HG03442 (cell line): ENCODE data around the gene TSKS.
"Not testable (repeated sequence)": the region's sequence is repeated elsewhere in the genome, so short reads cannot be mapped to it uniquely, and the experiment has no call there.

Experiments
- ATAC-seq: cut with Tn5 transposase; IDR thresholded peaks from one replicate; pipeline ENCODE4 v1.9.1; 2021; ENCODE audit warnings: mild to moderate bottlenecking, moderate library complexity; ENCODE audit not compliant: unreplicated experiment

Gene TSKS

DNA sequence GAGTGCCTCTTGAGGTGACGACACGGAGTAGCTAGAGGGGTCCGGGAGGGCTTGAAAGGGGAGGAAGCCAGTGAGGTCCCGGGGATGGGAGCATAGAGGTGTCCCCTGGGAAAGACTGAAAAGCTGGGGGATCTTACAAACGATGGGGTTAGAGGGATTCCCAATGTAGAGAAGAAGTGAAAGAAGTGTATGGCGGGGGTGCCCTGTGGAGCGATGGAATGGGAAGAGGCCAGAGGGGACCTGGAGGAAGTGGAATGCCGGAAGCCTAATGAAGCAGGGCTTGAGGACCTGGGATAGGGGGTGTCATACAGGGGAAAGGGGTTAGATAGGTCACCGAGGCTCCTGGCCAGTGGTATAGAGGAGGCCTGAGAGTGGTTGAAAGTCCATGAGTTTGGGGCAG lies 4.3 kb upstream of the TSKS start:
- ATAC-seq = no peak

DNA sequence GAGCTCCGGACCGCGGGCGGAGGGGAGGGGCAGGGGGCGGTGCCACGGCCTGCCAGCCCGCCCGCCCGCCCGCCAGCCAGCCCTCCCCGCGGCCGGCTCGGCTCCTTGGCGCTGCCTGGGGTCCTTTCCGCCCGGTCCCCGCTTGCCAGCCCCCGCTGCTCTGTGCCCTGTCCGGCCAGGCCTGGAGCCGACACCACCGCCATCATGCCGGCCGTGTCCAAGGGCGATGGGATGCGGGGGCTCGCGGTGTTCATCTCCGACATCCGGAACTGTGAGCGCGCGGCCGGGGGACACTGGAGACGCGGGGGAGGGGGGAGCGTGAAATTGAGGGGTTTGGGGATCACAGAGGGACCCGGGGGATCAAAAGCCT lies 3.8 kb upstream of the TSKS start, which contains the start of gene AP2A1:
TSS of gene AP2A1 (plus strand) at position 72 of the 370 bp plus-strand sequence. CDS start at position 205, 133 bp downstream.
- no peak for ATAC-seq

DNA sequence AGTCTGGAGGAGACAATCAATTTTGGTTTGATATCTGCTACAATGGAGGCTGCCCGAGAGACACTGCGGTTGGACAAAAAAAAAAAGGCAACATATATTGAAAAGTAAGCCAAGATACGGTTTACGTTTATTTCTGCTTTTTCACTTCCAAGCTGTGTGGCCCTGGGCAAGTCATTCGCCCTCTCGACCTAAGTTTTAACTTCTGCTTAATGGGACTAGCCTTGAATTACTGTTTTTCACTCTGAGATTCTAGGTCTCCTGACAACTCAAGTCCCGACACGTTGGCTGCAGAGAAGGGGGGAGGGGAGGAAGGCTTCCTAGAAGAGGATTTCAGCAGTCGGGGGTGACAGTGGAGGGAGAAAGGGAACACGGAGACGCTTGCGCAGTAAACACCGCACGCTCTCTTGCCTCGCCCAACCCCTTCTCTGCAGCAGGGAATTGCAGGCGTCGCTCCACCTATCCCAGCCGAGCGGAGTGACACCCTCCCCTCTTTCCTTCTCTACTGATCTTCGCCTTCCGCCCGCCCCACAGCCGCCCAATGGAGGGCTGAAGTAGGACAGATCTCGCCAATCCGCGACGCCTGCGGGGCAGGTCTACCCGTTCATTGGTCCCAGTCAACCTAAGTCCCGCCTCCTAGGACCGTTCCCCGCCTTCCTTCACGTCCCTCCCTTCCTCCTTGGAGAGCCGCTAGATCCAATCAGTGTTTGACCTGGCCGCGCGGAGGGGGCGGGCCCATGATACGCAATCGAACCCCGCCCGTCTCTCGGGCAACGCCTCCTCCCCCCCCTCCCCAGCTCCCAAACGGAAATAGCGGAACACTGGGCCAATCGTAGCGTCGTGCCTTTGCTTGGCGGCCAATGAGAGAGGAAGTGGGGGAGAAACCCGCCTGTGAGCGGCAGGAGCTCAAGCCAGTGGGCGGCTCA lies 3.2 kb upstream of the TSKS start:
- ATAC-seq = peak; percentile 89

DNA sequence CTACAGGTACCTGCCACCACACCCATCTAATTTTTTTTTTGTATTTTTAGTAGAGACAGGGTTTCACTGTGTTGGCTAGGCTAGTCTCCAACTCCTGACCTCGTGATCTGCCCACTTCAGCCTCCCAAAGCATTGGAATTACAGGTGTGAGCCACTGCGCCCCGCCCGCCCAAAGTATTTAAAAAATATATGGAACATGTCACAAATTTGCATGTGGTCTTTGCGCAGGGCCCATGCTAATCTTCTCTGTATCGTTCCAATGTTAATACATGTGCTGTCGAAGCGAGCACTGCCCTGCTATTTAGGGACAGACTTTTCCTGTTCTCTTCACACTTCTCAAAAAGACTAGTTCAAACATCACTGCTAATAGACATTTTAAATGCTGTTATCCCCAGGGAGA lies 1.2 kb upstream of the TSKS start:
- no peak for ATAC-seq

DNA sequence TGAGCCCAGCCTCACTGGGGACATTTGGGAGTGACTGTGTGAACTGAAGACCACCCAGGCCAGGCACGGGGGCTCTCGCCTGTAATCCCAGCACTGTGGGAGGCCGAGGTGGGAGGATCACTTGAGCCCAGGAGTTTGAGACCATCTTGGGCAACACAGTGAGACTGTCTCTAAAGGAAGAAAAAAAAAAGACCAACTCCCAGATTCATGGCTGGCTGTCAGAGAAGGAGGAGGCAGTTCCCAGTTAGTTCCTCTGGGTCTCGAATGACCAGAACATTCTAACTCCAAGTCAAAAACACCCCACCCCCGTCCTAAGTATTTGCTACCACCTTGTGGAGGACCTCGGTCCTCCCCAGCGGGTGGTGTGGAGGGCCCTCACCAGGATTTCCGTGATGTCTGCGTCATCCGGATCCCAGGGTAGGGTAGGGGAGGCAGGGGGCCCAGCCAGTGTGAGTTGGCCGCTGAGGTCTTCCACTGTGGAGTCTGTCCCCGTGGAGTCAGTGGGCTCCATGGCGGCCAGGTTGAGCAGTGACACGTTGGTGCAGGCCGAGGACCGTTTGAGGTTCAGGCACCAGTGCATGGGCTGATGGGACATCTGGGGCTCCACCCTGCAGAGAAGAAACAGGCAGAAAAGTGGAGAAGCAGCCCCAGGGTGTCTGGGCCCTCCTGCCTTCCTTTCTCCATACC lies 1.3 kb downstream of the TSKS start:
- ATAC-seq = no peak

DNA sequence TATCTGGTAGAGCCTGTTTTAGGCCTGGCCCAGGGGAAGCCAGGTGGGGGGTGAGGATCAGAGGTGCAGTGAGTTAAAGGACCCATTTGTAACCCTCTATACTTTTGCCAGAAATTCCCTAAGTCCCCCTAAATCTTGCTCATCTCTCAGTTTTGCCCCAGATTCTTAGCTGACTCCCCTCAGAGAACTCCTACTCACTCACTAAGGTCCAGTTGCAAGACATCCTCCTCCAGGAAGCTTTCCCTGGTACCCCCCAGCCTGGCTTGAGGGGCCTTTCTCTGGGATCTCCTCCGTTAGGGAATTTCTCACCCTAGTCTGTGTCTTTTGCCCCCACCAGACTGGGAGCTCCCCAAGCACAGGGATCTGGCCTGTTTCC lies 1.9 kb downstream of the TSKS start:
- ATAC-seq = no peak

DNA sequence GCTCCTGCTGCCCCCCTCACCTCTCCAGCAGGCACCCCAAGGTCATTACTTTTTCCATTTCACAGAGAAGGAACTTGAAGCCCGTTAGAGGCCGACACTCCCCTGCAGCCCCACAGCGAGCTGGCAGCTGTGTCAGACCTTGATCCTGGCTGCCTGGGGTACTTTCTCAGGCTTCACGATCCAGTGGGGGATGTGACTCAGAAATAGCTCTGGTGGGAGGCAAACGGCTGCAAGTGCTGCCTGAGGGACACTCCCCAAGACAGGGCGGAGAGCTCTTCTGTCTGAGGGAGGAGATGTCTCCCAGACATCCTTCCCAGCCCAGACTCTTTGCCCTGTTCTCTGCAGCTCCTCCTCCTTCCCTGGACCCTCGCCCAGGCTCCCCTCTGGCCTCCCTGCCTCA lies 4.8 kb downstream of the TSKS start:
- no peak for ATAC-seq

DNA sequence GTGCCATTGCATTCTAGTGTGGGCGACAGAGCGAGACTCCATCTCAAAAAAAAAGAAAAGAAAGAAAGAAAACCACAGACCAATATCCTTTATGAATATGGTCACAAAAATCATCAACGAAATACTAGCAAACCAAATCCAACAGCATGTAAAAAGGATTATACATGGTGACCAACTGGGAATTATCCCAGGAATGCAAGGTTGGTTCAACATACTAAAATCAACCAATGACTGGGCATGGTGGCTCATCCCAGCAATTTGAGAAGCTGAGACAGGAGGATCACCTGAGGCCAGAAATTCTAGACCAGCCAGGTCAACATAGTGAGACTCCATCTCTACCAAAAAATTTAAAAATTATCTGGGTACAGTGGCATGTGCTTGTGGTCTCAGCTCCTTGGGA lies 7.2 kb downstream of the TSKS start:
- ATAC-seq = no peak

DNA sequence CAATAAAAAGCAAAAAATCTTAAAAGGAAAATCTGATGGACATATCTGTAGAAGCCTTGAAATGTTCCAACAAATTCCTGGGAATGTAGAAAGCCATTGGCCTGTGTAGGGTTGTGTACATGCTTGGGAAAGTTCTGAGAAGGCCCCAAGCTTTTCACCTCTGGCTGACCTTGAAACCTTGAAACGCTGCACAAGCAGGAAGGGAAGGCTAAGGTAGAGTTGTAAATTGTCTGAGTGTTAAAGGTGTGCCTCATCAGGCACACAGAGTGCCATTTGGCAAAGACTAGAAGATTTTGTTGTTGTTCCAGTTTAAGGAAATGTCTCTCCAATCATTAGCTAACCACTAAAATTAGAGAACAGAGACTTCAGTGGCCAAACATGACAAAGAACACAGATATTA lies 10.4 kb downstream of the TSKS start:
- ATAC-seq = no peak

DNA sequence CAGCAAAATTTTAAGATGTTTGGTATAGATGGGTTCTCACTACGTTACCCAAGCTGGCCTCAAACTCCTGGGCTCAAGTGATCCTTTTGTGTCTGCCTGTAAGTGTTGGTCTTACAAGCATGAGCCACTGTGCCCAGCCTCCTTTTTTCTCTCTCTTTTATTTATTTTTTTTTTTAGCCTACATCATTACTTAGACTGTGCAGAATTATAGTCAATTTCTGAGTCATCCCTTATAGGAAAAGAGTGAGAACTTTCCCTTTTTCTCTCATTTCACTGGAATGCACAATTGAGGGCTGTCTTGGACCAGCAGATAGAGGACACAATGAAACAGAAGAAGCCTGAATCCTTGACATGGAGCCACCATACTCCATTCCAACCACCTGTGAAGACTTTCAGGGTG lies 13.3 kb downstream of the TSKS start:
- no peak for ATAC-seq

DNA sequence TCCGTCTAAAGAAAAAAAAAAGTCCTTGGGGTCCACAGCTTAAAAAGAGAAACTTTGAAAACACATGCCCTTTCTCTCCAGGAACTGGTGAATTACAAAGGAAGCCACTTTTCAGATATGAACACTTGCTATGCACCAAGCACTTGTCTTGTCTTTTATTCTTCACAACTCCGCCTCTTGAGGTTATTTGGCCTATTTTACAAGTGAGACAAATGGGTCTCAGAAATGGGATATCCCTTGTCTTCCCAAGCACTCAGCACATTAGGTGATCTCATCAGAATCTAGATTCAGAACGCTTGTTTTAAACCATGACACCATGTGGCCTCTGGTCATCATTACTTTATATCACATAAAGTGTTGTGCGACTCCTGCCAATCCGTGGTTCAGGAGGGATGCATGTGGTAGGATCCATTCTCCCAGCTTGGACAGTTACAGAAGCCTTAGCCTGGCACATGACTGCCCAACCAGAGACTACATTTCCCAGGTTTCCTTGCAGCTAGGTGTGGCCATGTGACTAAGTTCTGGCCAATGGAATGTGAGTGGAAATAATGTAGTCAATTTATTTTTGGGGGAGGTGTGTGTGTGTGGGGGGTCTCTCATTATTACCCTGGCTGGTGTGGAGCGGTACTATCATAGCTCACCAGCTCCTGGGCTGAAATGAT lies 13.9 kb downstream of the TSKS start:
- no peak for ATAC-seq

DNA sequence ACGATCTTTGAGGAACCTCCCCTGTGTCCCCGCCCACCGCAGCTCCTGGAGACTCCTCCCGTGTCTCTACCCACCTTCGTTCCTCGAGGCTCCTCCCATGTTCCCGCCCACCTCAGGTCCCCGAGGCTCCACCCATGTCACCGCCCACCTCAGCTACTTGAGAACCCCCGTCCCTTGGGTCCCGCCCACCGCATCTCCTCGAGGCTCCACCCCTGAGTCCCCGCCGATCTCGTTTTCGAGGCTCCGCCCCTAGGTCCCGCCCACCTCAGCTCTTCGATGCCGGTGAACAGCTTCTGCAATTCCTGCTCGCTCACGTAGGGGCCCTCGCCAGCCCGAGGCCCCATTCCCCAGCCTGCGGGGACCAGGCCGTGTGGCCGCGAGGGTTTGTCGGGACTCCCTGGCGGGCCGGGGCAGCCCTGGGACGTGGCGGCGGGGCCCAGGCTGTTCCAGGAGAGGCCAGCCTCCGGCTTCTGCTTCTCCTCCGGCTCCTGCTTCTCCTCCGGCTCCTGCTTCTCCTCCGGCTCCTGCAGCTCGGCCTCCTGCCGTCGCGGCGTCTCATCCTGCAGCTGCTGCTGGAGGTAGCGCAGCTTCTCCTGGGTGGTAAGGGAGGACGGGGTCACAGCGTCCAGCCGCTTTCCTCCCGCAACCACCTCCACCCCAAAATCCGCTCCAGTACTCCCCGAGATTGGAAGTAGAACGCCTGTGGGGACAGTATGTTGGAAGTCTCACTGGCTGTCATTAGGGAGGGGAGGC lies 16.7 kb downstream of the TSKS start:
- no peak for ATAC-seq

DNA sequence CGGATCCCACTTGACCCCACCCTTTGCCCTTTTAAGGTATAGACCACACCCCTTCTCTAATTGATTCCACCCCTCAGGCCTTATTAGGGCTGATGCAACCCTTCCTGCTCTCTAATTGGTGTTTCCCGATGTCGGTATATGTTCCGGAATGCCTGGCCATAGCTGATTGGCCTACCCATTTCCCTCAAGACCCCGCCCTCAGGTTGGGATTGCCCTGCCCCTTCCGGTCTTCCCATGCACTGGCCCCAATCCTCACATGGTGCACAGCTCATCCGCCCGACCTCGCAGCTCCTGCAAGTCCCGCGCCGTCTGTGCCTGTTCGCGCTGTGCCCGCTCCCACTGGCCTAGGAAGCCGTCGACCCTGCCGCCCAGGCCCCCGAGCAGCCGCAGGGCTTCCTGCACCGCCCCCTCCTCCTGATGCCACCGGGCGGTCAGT lies 18.1 kb downstream of the TSKS start:
- no peak for ATAC-seq

DNA sequence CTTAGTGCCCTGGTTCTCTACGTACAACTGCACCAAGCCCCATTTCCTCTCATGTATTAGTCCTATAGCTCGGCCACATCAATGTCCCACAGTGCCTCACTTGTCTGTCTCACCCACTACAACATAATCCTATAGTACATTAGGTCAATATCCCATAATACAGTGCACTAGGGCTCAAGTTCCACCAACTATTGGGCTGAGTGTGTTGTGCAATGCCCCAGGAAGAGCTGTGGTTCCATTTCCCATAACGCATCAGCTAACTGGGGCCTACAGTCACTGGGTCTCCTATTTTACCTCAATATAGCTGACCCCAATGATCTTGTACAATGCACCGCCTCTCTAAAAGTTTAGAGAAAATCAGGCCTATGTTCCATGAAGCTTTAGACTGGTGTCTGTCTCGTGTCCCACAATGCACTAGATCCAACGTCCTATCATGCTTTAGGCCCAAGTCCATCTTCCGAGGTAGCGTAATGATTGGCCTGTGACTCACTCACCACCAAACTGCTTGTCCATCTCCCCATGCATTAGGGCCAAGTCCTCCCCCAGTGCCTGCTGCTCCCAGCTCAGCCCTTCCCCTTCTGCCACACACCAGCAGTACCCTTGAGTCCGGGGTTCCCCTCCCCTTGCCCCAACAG lies 21.8 kb downstream of the TSKS start:
- no peak for ATAC-seq

DNA sequence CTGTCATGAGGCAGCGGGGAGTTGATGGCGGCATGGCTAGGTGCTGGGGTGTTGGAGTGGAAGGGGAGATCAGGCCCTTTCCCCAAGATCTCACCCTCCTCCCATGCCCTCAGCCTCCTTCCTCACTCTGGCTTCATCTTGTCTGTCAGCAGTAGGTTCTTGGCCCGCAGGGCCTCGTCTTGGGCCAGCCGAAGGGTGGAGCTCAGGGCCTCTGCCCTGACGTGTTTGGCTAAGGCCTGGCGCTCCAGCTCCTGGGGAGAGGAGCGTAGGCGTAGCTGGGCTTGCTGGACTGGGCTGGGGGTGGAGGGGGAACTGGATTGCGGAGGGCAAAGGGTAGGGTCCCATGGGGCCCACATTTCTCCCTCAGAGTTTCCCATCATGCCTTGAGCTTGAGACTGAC lies 23.2 kb downstream of the TSKS start:
- ATAC-seq = no peak

DNA sequence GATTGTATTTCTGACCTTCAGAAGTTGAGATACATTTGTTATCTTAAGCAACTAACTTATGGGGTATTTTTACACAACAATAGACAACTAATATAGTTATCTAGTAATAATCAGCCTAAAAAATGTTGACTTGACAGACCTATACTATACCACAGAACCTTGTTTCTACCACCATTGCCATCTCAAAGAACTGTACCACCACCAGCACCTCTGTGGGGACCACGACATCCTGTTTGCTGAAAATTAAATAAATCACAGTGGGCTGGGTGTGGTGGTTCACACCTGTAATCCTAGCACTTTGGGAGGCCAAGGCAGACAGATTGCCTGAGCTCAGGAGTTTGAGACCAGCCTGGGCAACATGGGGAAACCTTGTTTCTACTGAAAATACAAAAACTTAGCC lies 24.0 kb downstream of the TSKS start:
- ATAC-seq = no peak

DNA sequence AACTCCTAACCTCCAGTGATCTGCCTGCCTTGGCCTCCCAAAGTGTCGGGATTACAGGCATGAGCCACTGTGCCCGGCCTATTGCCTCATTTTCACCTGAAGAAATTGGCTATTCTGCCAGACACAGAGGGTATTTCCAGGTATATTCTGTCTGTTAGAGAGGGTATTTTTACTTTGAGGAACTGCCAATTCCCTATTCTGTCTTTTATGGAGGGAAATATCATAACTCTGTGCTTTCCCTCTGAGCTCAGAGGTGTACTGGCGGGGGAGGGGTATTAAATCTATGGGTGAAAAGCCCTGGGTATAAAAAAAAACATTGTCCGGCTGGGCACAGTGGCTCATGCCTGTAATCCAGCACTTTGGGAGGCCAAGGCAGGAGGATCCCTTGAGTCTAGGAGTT lies 24.8 kb downstream of the TSKS start:
- ATAC-seq = no peak

DNA sequence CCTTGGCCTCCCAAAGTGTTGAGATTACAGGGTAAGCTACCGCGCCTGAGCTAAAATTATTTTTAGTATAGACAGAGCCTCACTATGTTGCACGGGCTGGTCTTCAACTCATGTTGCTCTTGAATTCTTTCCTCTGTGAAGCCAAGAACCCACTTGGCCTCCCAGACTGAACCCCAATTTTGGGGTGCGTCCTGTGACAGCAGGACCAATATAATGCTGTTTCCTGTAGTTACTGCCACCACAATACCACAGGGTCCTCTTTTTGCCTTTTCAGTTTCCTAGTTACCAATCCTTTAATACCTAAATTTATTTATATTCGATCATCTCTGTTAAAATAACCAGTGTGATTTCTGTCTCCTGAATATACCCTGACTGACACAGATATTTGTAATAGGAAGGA lies 32.9 kb downstream of the TSKS start:
- no peak for ATAC-seq

DNA sequence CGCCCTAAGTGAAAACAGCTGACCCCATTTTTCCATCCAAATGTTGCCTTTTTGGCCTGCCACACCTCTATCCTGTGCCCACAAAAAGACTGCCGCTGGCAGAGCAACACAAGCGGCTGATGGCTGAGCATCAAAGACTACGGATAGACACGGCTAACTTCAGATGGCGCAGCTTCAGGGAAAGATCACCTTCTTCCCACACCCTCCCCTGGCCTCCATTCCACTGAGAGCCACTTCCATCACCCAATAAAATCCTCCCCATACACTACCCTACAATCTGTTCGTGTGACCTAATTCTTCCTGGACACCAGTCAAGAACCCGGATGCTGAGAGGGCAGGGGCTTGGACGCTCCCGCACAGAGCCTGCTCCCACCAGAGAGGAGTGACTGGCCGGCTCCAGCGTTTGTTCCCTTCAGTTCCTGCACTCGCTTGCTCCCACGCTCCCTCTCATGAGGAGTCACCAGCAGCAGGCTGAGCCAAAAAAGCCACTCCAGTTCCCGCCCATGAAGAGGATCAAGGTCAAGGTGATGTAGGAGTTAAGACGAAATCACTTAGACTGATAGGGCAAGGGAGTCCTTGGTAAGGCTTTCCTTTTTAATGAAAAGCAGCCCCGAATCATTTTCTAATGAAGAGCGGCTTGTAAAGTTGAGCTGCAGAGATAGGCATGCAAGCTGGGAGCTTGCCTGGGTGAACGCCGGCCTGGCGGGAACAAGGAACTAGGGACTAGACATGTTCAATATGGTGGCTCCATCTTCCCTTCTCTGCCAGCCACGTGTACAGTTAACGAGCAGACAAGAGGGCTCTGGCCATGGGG lies 35.7 kb downstream of the TSKS start:
- ATAC-seq = no peak

DNA sequence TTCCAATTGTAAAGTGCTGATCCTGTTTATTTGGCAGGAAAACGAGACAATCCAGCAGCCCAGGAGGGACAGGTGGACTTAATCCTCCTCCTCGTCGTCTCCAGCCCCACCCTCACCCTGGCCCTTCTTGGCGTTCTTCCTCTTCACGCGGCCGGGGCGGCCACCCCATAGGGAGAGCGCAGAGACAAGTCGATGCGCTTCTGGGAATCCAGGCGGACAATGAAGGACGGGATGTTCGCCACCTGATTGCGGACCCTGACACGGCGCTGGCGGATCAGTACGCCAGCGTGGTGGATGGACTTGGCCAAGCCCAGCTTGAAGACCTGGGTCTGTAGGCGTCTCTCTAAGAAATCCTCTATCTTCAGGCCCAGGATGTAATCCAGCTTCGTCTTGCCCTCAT lies 43.7 kb downstream of the TSKS start:
- not testable (repeated sequence) for ATAC-seq
